ENCODE measurements around the gene PELI2.

DNA sequence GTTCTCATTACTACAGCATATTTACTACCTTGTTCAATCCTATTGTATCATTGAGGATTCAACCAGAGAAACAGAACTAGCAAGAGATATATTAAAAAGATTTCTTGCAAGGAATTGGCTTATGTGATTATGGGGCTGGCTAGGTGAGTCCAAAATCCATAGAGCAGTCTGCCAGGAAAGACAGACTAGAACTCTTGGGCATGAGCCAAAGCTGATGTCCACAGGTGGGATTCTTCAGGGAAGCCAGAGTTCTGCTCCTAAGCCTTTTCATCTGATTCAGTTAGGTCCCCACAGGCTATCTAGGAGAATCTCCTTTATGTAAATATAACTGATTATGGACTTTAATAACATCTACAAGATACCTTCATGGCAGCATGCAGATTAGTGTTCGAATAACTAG, 26.0 kb downstream of the PELI2 start:
- no peak for TF ChIP-seq CTCF (conservative IDR thresholded peaks at IDR 0.05)
- TF ChIP-seq EZH2 (IDR thresholded peaks at IDR 0.05; ENCODE audit: low read depth), result no peak

Data from PC-9 (cell line).